Activated T-cell treated with anti-CD3 and anti-CD28 coated beads for 24 hours (primary cell): ENCODE measurements around the gene NBPF11.
"Not testable (repeated sequence)": the region's sequence is repeated elsewhere in the genome, so short reads cannot be mapped to it uniquely, and the experiment has no call there.

Experiments used
- DNase-seq: peaks from one replicate; pipeline ENCODE4 v3.0.0-alpha.2; 2020; ENCODE audit warnings: low read depth

NBPF11 gene

GRCh38 chr1:148151911-148152656 is at the start of gene NBPF11:
Gene NBPF11 (minus strand): TSS chr1:148152281. CDS start chr1:148127003, 25,278 bp downstream.
- peak; percentile 78 for DNase-seq

GRCh38 chr1:148197396-148197795 is 45.3 kb upstream of the NBPF11 start:
- not testable (repeated sequence) for DNase-seq

- not testable (repeated sequence) for DNase-seq
These were observed 44.9 kb upstream of the NBPF11 start for GRCh38 chr1:148196949-148197348.

GRCh38 chr1:148195115-148195514 is 43.0 kb upstream of the NBPF11 start:
- not testable (repeated sequence) for DNase-seq

- not testable (repeated sequence) for DNase-seq
These were observed 36.7 kb upstream of the NBPF11 start for GRCh38 chr1:148188768-148189167.

GRCh38 chr1:148178682-148179081 is 26.6 kb upstream of the NBPF11 start:
- not testable (repeated sequence) for DNase-seq

- DNase-seq: not testable (repeated sequence)
These were observed 23.3 kb upstream of the NBPF11 start for GRCh38 chr1:148175414-148175813.

GRCh38 chr1:148171995-148172394 is 19.9 kb upstream of the NBPF11 start:
- not testable (repeated sequence) for DNase-seq

GRCh38 chr1:148166558-148167492 is 14.7 kb upstream of the NBPF11 start:
- no peak for DNase-seq

GRCh38 chr1:148162363-148162762 is 10.3 kb upstream of the NBPF11 start:
- DNase-seq: no peak

- no peak for DNase-seq
These were observed 9.2 kb upstream of the NBPF11 start for GRCh38 chr1:148161053-148161901.

- no peak for DNase-seq
These were observed 8.4 kb upstream of the NBPF11 start for GRCh38 chr1:148160343-148161052.

- no peak for DNase-seq
These were observed 7.9 kb upstream of the NBPF11 start for GRCh38 chr1:148160048-148160342.

- no peak for DNase-seq
These were observed 6.4 kb upstream of the NBPF11 start for GRCh38 chr1:148158341-148159003.

GRCh38 chr1:148157803-148158202 is 5.7 kb upstream of the NBPF11 start:
- not testable (repeated sequence) for DNase-seq

GRCh38 chr1:148155494-148156275 is 3.6 kb upstream of the NBPF11 start:
- DNase-seq: not testable (repeated sequence)

- not testable (repeated sequence) for DNase-seq
These were observed 714 bp upstream of the NBPF11 start for GRCh38 chr1:148152795-148153194.

- DNase-seq: not testable (repeated sequence)
These were observed 686 bp downstream of the NBPF11 start for GRCh38 chr1:148151371-148151819.

- not testable (repeated sequence) for DNase-seq
These were observed 1.1 kb downstream of the NBPF11 start for GRCh38 chr1:148150945-148151344.

GRCh38 chr1:148150014-148150413 is 2.1 kb downstream of the NBPF11 start:
- not testable (repeated sequence) for DNase-seq
